ENCODE measurements around the gene THEMIS.

The THEMIS gene

DNA sequence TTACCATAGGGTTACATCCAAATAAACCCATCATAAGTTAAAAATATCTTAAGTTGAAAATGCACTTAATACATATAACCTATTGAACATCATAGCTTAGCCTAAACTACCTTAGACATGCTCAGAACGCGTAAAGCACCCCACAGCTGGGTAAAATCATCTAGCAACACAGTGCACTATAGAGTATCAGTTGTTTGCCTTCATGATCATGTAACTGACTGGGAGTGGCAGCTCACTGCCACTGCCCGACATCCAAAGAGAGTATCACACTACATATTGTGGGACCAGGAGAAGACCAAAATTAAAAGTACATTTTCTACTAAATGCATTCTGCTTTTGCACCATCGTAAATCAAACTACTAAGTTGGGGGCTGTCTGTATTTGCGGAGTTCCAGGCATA, 31.7 kb downstream of the THEMIS start:
- FAIRE-seq (no peak), DNase-seq (ENCODE audit: insufficient read length, low spot score) (no peak)
- no peak for TF ChIP-seq POLR2AphosphoS5 (IDR thresholded peaks at IDR 0.05; ENCODE audit: low read depth, low read length)
- no peak for TF ChIP-seq POLR2A (IDR thresholded peaks at IDR 0.05; ENCODE audit: low read depth, low read length)
- no peak for TF ChIP-seq POU2F2 (IDR thresholded peaks at IDR 0.05; ENCODE audit: low read depth, low read length)
- TF ChIP-seq PAX5 (IDR thresholded peaks at IDR 0.05; ENCODE audit: insufficient read depth, low read length, severe bottlenecking) = no peak
- TF ChIP-seq TAF1 (IDR thresholded peaks at IDR 0.05; ENCODE audit: low read depth, low read length) = no peak
- TF ChIP-seq SPI1 (IDR thresholded peaks at IDR 0.05; ENCODE audit: low read depth, low read length) = no peak

DNA sequence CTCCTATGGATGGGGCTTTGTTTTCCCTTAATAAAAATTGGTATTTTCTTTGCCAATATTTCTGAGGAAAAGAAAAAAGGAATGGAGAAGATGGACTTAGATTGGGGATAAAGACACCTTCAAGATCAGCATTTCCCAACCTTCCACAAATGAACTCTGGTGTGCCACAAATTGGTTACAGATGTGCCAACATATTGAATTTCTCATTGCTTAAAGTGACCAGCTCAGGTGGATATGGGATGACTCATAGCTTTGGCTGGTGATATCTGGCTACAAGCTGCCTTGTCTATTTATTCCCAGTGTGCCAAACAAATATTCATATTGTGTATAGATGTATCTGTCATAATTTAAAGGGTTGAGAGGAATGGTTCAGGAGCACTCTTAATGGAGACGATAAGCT, 32.5 kb downstream of the THEMIS start:
- FAIRE-seq = no peak
- TF ChIP-seq POLR2AphosphoS5 (IDR thresholded peaks at IDR 0.05; ENCODE audit: low read depth, low read length) (no peak), POLR2A (IDR thresholded peaks at IDR 0.05; ENCODE audit: low read depth, low read length) (no peak), POU2F2 (IDR thresholded peaks at IDR 0.05; ENCODE audit: low read depth, low read length) (no peak), SPI1 (IDR thresholded peaks at IDR 0.05; ENCODE audit: low read depth, low read length) (no peak), PAX5 (IDR thresholded peaks at IDR 0.05; ENCODE audit: insufficient read depth, low read length, severe bottlenecking) (no peak), TAF1 (IDR thresholded peaks at IDR 0.05; ENCODE audit: low read depth, low read length) (no peak)

DNA sequence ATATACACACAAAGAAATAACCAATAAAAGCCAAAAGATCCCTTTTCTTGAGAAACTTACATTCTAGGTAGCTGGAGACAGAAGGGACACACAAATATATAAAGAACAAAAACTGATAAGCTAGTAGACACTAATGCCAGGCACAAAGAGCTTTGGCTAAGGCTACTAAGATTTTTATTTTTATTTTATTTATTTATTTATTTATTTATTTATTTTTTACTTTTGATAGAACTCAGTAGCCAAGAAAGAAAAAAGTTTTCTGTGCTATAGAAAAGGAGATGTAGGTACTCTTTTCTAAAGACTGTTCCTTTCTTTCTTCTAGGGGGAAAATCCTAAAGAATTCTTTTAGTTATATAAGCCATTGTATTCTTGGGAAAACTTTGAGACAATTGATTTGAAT, 34.1 kb downstream of the THEMIS start:
- TF ChIP-seq TAF1 (IDR thresholded peaks at IDR 0.05; ENCODE audit: low read depth, low read length) = no peak
- no peak for TF ChIP-seq POU2F2 (IDR thresholded peaks at IDR 0.05; ENCODE audit: low read depth, low read length)
- no peak for TF ChIP-seq SPI1 (IDR thresholded peaks at IDR 0.05; ENCODE audit: low read depth, low read length)
- no peak for TF ChIP-seq PAX5 (IDR thresholded peaks at IDR 0.05; ENCODE audit: insufficient read depth, low read length, severe bottlenecking)
- TF ChIP-seq POLR2A (IDR thresholded peaks at IDR 0.05; ENCODE audit: low read depth, low read length) = no peak
- no peak for TF ChIP-seq POLR2AphosphoS5 (IDR thresholded peaks at IDR 0.05; ENCODE audit: low read depth, low read length)
- DNase-seq (ENCODE audit: insufficient read length, low spot score) (no peak), FAIRE-seq (no peak)

More for the DNA sequence above, 32.5 kb downstream of the THEMIS start:
- DNase-seq (ENCODE audit: insufficient read length, low spot score) = no peak

DNA sequence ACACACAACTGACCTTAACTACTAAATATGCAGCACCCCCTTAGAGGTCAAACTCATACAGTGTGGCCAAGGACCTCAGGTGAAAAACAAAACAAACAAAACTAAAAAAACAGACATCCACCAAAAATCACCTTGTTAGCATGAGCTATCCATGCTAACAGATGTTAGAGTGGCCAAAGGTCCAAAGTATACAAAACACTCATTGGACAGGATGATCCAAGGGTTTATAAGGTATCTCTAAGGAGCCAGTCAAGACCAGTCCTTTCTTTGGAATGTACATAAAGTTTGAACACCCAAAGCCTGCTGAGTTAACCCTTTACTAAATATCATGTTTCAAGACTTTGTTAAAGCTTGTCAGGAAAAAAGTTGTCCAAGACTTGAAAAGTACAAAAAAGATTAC, 35.8 kb downstream of the THEMIS start:
- TF ChIP-seq POLR2AphosphoS5 (IDR thresholded peaks at IDR 0.05; ENCODE audit: low read depth, low read length) (no peak), POU2F2 (IDR thresholded peaks at IDR 0.05; ENCODE audit: low read depth, low read length) (no peak), POLR2A (IDR thresholded peaks at IDR 0.05; ENCODE audit: low read depth, low read length) (no peak), TAF1 (IDR thresholded peaks at IDR 0.05; ENCODE audit: low read depth, low read length) (no peak), SPI1 (IDR thresholded peaks at IDR 0.05; ENCODE audit: low read depth, low read length) (no peak), PAX5 (IDR thresholded peaks at IDR 0.05; ENCODE audit: insufficient read depth, low read length, severe bottlenecking) (no peak)
- DNase-seq (ENCODE audit: insufficient read length, low spot score) = no peak
- FAIRE-seq = no peak

DNA sequence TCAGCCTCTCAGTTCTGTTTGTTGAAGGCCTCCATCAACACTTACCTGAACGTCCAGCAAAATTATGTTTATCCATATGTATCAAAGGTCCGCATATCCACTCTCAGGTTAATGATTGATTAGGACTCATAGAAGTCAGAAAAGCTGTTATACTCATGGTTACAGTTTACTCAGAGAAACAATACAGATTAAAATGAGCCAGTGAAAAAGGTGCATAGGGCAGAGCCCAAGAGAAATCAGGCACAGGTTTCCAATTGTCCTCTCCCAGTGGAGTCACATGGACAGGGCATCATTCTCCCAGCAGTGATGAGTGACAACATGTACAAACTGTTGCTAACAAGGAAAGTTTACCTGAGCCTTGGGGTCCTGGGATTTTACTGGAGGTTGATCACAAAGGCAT, 36.2 kb downstream of the THEMIS start:
- DNase-seq (ENCODE audit: insufficient read length, low spot score) = no peak
- FAIRE-seq = no peak
- TF ChIP-seq PAX5 (IDR thresholded peaks at IDR 0.05; ENCODE audit: insufficient read depth, low read length, severe bottlenecking) = no peak
- TF ChIP-seq POLR2AphosphoS5 (IDR thresholded peaks at IDR 0.05; ENCODE audit: low read depth, low read length) = no peak
- TF ChIP-seq SPI1 (IDR thresholded peaks at IDR 0.05; ENCODE audit: low read depth, low read length) = no peak
- no peak for TF ChIP-seq POU2F2 (IDR thresholded peaks at IDR 0.05; ENCODE audit: low read depth, low read length)
- no peak for TF ChIP-seq TAF1 (IDR thresholded peaks at IDR 0.05; ENCODE audit: low read depth, low read length)
- no peak for TF ChIP-seq POLR2A (IDR thresholded peaks at IDR 0.05; ENCODE audit: low read depth, low read length)

DNA sequence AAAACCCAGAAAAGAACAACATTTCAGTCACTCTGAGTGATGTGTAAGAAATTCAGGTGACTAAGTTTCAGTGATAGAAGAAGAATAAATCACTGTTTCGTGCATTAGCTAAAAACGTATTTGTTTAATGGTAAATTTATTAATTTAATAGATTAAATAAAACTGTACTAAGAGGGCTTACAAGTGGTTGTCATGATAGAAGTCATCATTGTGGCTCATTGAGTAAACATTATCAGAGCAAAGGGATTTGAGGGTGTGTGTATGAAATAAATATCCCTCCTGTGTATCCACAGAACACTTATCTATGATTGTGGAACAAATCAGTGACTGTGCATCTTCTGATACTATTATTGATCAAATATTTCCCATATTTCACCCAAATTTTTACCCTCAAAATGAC, 40.1 kb downstream of the THEMIS start:
- TF ChIP-seq PAX5 (IDR thresholded peaks at IDR 0.05; ENCODE audit: insufficient read depth, low read length, severe bottlenecking) (no peak), SPI1 (IDR thresholded peaks at IDR 0.05; ENCODE audit: low read depth, low read length) (no peak), POLR2A (IDR thresholded peaks at IDR 0.05; ENCODE audit: low read depth, low read length) (no peak), TAF1 (IDR thresholded peaks at IDR 0.05; ENCODE audit: low read depth, low read length) (no peak), POU2F2 (IDR thresholded peaks at IDR 0.05; ENCODE audit: low read depth, low read length) (no peak)
- FAIRE-seq (no peak), DNase-seq (ENCODE audit: insufficient read length, low spot score) (no peak)

DNA sequence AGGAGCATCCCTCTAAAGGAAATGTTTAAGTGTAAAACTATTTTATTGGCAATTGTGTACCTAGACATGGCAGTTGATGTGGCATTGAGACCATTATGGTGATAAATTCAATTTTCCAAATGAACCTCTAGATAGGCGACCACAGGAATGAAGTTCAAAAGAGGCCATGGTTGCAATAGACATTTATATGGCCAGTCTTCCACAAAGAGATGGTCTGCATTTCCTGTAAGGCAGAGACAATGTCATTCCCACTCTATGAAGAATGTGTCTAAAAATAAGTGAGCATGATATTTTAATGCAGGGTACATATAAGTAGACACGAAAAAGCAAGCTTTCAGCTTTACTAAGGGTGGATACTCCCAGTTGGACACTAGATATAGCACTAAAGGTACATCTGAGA, 40.9 kb downstream of the THEMIS start:
- no peak for TF ChIP-seq POU2F2 (IDR thresholded peaks at IDR 0.05; ENCODE audit: low read depth, low read length)
- TF ChIP-seq POLR2A (IDR thresholded peaks at IDR 0.05; ENCODE audit: low read depth, low read length) = no peak
- no peak for TF ChIP-seq TAF1 (IDR thresholded peaks at IDR 0.05; ENCODE audit: low read depth, low read length)
- TF ChIP-seq SPI1 (IDR thresholded peaks at IDR 0.05; ENCODE audit: low read depth, low read length) = no peak
- TF ChIP-seq PAX5 (IDR thresholded peaks at IDR 0.05; ENCODE audit: insufficient read depth, low read length, severe bottlenecking) = no peak
- TF ChIP-seq POLR2AphosphoS5 (IDR thresholded peaks at IDR 0.05; ENCODE audit: low read depth, low read length) = no peak
- no peak for DNase-seq (ENCODE audit: insufficient read length, low spot score)
- no peak for FAIRE-seq

DNA sequence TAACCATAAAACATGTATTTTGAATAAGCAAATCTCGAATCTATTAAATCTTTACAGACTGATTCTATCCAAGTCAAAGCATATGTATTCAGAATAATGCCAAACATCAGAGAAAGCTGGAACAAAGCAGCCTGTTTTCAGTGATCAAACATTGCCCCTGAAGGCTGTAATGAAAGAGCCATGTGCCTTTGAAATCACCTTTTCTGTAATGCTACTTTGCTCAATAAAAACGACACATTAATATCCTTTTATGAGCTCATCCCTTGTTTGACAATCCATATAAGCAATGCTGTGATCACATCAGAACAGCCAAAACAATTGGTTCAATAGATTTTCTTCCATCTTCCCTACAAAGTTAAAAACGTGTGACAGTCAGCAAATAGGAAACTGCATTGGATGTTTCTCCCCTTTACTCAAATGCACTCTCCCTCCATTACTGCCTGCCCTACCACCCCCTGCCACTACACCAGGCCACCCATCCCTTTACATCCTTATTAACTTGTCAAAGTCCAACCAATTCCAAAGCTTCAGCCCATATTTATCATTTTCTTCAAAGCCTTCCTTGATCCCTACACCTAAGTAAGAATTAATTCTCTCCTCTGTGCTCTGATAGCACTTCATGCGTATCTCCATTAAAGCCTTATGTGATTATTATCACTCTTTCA, 42.0 kb downstream of the THEMIS start:
- TF ChIP-seq PAX5 (IDR thresholded peaks at IDR 0.05; ENCODE audit: insufficient read depth, low read length, severe bottlenecking) (no peak), TAF1 (IDR thresholded peaks at IDR 0.05; ENCODE audit: low read depth, low read length) (no peak), POLR2A (IDR thresholded peaks at IDR 0.05; ENCODE audit: low read depth, low read length) (no peak), POLR2AphosphoS5 (IDR thresholded peaks at IDR 0.05; ENCODE audit: low read depth, low read length) (no peak), POU2F2 (IDR thresholded peaks at IDR 0.05; ENCODE audit: low read depth, low read length) (no peak), SPI1 (IDR thresholded peaks at IDR 0.05; ENCODE audit: low read depth, low read length) (no peak)
- FAIRE-seq (no peak), DNase-seq (ENCODE audit: insufficient read length, low spot score) (no peak)

DNA sequence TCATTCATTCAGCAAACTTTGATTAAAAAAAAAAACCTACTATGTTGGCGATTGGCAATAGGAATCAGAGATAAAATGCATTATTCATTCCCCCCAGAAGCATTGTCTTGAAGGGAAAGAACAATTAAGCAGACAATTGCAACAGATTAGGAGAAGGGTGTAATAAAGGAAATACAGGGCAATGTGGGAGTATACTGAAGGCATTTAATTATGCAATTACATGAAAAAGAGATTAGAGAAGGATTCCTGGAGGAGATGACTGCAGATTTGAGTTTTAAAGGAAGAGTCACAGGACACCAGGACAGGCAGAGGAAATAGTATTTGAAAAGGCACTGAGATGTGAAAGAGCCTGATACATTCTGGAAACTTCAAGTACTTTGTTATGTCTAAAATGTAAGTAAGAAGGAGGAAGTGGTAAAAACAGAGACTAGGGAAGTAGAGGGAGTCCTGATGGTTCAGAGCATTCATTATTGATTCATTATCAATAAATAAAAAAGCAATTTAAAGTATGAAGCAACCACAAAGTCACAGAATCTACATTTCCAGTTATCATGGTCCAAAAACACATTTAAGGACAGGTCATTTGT, 43.7 kb downstream of the THEMIS start:
- FAIRE-seq (no peak), DNase-seq (ENCODE audit: insufficient read length, low spot score) (no peak)
- no peak for TF ChIP-seq SPI1 (IDR thresholded peaks at IDR 0.05; ENCODE audit: low read depth, low read length)
- no peak for TF ChIP-seq PAX5 (IDR thresholded peaks at IDR 0.05; ENCODE audit: insufficient read depth, low read length, severe bottlenecking)
- no peak for TF ChIP-seq POLR2AphosphoS5 (IDR thresholded peaks at IDR 0.05; ENCODE audit: low read depth, low read length)
- TF ChIP-seq POU2F2 (IDR thresholded peaks at IDR 0.05; ENCODE audit: low read depth, low read length) = no peak
- no peak for TF ChIP-seq POLR2A (IDR thresholded peaks at IDR 0.05; ENCODE audit: low read depth, low read length)
- no peak for TF ChIP-seq TAF1 (IDR thresholded peaks at IDR 0.05; ENCODE audit: low read depth, low read length)

Measured in GM12891 (cell line).